T-helper 17 cell (primary cell): Measurements from ENCODE around the gene KDM2A. TPM values are rescaled to one million over a fixed set of nuclear protein-coding genes. Genes with fewer than 3 reads are reported as not detected.
"Not testable (repeated sequence)": the region's sequence is repeated elsewhere in the genome, so short reads cannot be mapped to it uniquely, and the experiment has no call there.

Experiments
- ATAC-seq: fragments of 150-1000 bp; cut with Tn5 transposase; 2 replicates; pipeline ENCODE4 v1.10.0; 2021; ENCODE audit warnings: mild to moderate bottlenecking, moderate library complexity
- DNase-seq, 3 donors: peaks; one replicate each; pipeline versions ENCODE4 v3.0.0 to v3.0.0-alpha.2; 2020 to 2021
- H3K9me3 ChIP-seq: one replicate; pipeline ENCODE4 v1.7.0; 2013; ENCODE audit warnings: low read length, mild to moderate bottlenecking; ENCODE audit not compliant: control insufficient read depth, poor library complexity, severe bottlenecking
- H3K27ac Mint-ChIP-seq: one replicate; pipeline ENCODE4 v1.8.0; 2022; ENCODE audit warnings: mild to moderate bottlenecking, moderate library complexity, mixed read lengths
- H3K27me3 Mint-ChIP-seq: one replicate; pipeline ENCODE4 v1.8.0; 2022; ENCODE audit warnings: mixed read lengths
- H3K36me3 Mint-ChIP-seq: one replicate; pipeline ENCODE4 v1.8.0; 2022; ENCODE audit warnings: low read depth, mixed read lengths
- H3K4me1 Mint-ChIP-seq: one replicate; pipeline ENCODE4 v1.8.0; 2022; ENCODE audit warnings: mild to moderate bottlenecking, mixed read lengths
- H3K4me3 Mint-ChIP-seq: one replicate; pipeline ENCODE4 v1.8.0; 2022; ENCODE audit warnings: mild to moderate bottlenecking, moderate library complexity, mixed read lengths
- total RNA-seq, 4 donors: library from RNA in 2 of 4; stranded (reverse) in 2 of 4; gene quantifications; one replicate each; pipeline ENCODE4 v1.2.3 and lab custom pipeline; 2022 to 2026

KDM2A gene
- total RNA-seq, 2 donors from 2014 or later: 366 to 425 TPM

- no peaks in the 10 kb centered on the region for H3K36me3 Mint-ChIP-seq
- no peak for DNase-seq
These were observed 2.0 kb downstream of the KDM2A start for GRCh38 chr11:67120881-67121710.

GRCh38 chr11:67123801-67124200 is 4.7 kb downstream of the KDM2A start:
- not testable (repeated sequence) for H3K27me3 Mint-ChIP-seq

More at GRCh38 chr11:67120881-67121710, 2.0 kb downstream of the KDM2A start:
- no peaks in the 10 kb centered on the region for H3K9me3 ChIP-seq
- Mint-ChIP-seq H3K4me3 (peak overlapping the region; percentile 98), H3K27me3 (no peaks in the 10 kb centered on the region), H3K27ac (peak overlapping the region; percentile 97), H3K4me1 (peaks cover 22% of the 10 kb centered on the region)
- ATAC-seq: no peak

GRCh38 chr11:67126243-67126642 is 7.2 kb downstream of the KDM2A start:
- DNase-seq, H3K27me3 Mint-ChIP-seq, H3K36me3 Mint-ChIP-seq, H3K4me3 Mint-ChIP-seq, H3K27ac Mint-ChIP-seq, H3K9me3 ChIP-seq, ATAC-seq: not testable (repeated sequence)
- H3K4me1 Mint-ChIP-seq: peaks cover 19% of the 10 kb centered on the region

More at GRCh38 chr11:67123801-67124200, 4.7 kb downstream of the KDM2A start:
- H3K27ac Mint-ChIP-seq, ATAC-seq, H3K4me3 Mint-ChIP-seq, H3K9me3 ChIP-seq, DNase-seq, H3K36me3 Mint-ChIP-seq: not testable (repeated sequence)
- peaks cover 25% of the 10 kb centered on the region for H3K4me1 Mint-ChIP-seq

GRCh38 chr11:67126986-67127385 is 7.9 kb downstream of the KDM2A start:
- no peaks in the 10 kb centered on the region for H3K27me3 Mint-ChIP-seq
- H3K27ac Mint-ChIP-seq: peak overlapping the region; percentile 19
- H3K36me3 Mint-ChIP-seq: no peaks in the 10 kb centered on the region
- H3K4me1 Mint-ChIP-seq: peaks cover 19% of the 10 kb centered on the region
- no peak for DNase-seq
- no peak overlapping the region for H3K4me3 Mint-ChIP-seq
- no peaks in the 10 kb centered on the region for H3K9me3 ChIP-seq
- ATAC-seq: no peak

- H3K9me3 ChIP-seq, DNase-seq, H3K27me3 Mint-ChIP-seq, ATAC-seq, H3K4me3 Mint-ChIP-seq, H3K36me3 Mint-ChIP-seq: not testable (repeated sequence)
- H3K4me1 Mint-ChIP-seq: peaks cover 22% of the 10 kb centered on the region
- H3K27ac Mint-ChIP-seq: peak overlapping the region; percentile 61
These were observed 11.8 kb downstream of the KDM2A start for GRCh38 chr11:67130861-67131260.

- Mint-ChIP-seq H3K4me1 (peaks cover 29% of the 10 kb centered on the region), H3K27ac (no peak overlapping the region), H3K4me3 (no peak overlapping the region), H3K27me3 (no peaks in the 10 kb centered on the region), H3K36me3 (peaks cover 17% of the 10 kb centered on the region)
- ATAC-seq: no peak
- DNase-seq: no peak
- H3K9me3 ChIP-seq: no peaks in the 10 kb centered on the region
These were observed 17.1 kb downstream of the KDM2A start for GRCh38 chr11:67136156-67136555.

- H3K4me3 Mint-ChIP-seq: no peak overlapping the region
- H3K4me1 Mint-ChIP-seq: peaks cover 26% of the 10 kb centered on the region
- ATAC-seq: no peak
- peaks cover 11% of the 10 kb centered on the region for H3K36me3 Mint-ChIP-seq
- no peak for DNase-seq
- H3K9me3 ChIP-seq: no peaks in the 10 kb centered on the region
- no peaks in the 10 kb centered on the region for H3K27me3 Mint-ChIP-seq
- no peak overlapping the region for H3K27ac Mint-ChIP-seq
These were observed 19.9 kb downstream of the KDM2A start for GRCh38 chr11:67138922-67139321.

GRCh38 chr11:67146516-67147226 is 27.6 kb downstream of the KDM2A start:
- no peaks in the 10 kb centered on the region for H3K9me3 ChIP-seq
- Mint-ChIP-seq H3K4me3 (no peak overlapping the region), H3K4me1 (peaks cover 5% of the 10 kb centered on the region), H3K27ac (peak overlapping the region; percentile 68), H3K36me3 (peaks cover 2% of the 10 kb centered on the region), H3K27me3 (no peaks in the 10 kb centered on the region)
- ATAC-seq: no peak
- no peak for DNase-seq

GRCh38 chr11:67153971-67154370 is 34.9 kb downstream of the KDM2A start:
- peaks cover 9% of the 10 kb centered on the region for H3K4me1 Mint-ChIP-seq
- peak overlapping the region; percentile 53 for H3K27ac Mint-ChIP-seq
- no peak overlapping the region for H3K4me3 Mint-ChIP-seq
- ATAC-seq (no peak), DNase-seq (no peak)
- no peaks in the 10 kb centered on the region for H3K27me3 Mint-ChIP-seq
- no peaks in the 10 kb centered on the region for H3K9me3 ChIP-seq
- peaks cover 2% of the 10 kb centered on the region for H3K36me3 Mint-ChIP-seq

GRCh38 chr11:67154726-67155125 is 35.7 kb downstream of the KDM2A start:
- DNase-seq (no peak), ATAC-seq (no peak)
- H3K4me3 Mint-ChIP-seq: no peak overlapping the region
- H3K27me3 Mint-ChIP-seq: no peaks in the 10 kb centered on the region
- peak overlapping the region; percentile 53 for H3K27ac Mint-ChIP-seq
- peaks cover 16% of the 10 kb centered on the region for H3K4me1 Mint-ChIP-seq
- peaks cover 2% of the 10 kb centered on the region for H3K36me3 Mint-ChIP-seq
- no peaks in the 10 kb centered on the region for H3K9me3 ChIP-seq

GRCh38 chr11:67157691-67158090 is 38.6 kb downstream of the KDM2A start:
- peaks cover 26% of the 10 kb centered on the region for H3K4me1 Mint-ChIP-seq
- no peak for DNase-seq
- no peak overlapping the region for H3K27ac Mint-ChIP-seq
- H3K27me3 Mint-ChIP-seq: no peaks in the 10 kb centered on the region
- no peaks in the 10 kb centered on the region for H3K9me3 ChIP-seq
- ATAC-seq: no peak
- H3K36me3 Mint-ChIP-seq: no peaks in the 10 kb centered on the region
- no peak overlapping the region for H3K4me3 Mint-ChIP-seq

- Mint-ChIP-seq H3K27ac (peak overlapping the region; percentile 75), H3K36me3 (no peaks in the 10 kb centered on the region), H3K4me1 (peaks cover 31% of the 10 kb centered on the region), H3K27me3 (no peaks in the 10 kb centered on the region), H3K4me3 (no peak overlapping the region)
- DNase-seq (no peak), ATAC-seq (no peak)
- H3K9me3 ChIP-seq: no peaks in the 10 kb centered on the region
These were observed 39.2 kb downstream of the KDM2A start for GRCh38 chr11:67158221-67158620.

GRCh38 chr11:67160045-67160444 is 41.0 kb downstream of the KDM2A start:
- Mint-ChIP-seq H3K36me3 (no peaks in the 10 kb centered on the region), H3K4me3 (peak overlapping the region; percentile 66), H3K27me3 (no peaks in the 10 kb centered on the region), H3K4me1 (peaks cover 38% of the 10 kb centered on the region), H3K27ac (peak overlapping the region; percentile 75)
- no peak for DNase-seq
- no peak for ATAC-seq
- H3K9me3 ChIP-seq: no peaks in the 10 kb centered on the region
